Left lung (tissue), 10 donors: ENCODE results near the gene PPIA. TPM values are rescaled to one million over a fixed set of nuclear protein-coding genes. Genes with fewer than 3 reads are reported as not detected.
"Not testable (repeated sequence)": the region's sequence is repeated elsewhere in the genome, so short reads cannot be mapped to it uniquely, and the experiment has no call there.

ENCODE experiments used
- ATAC-seq: fragments of 200-7000 bp; cut with Tn5 transposase; one replicate; pipeline ENCODE4 v1.9.1; 2020; ENCODE audit warnings: moderate library complexity
- DNase-seq, 4 donors: peaks; one replicate each; pipeline ENCODE4 v3.0.0-alpha.2; 2013 to 2020
- H3K27ac ChIP-seq, 2 donors: fragments of 200-600 bp; sonication (generic) in 1 of 2; one replicate each; pipeline versions ENCODE4 v1.5.0 to v1.8.0; 2020 to 2021
- H3K27me3 ChIP-seq, 2 donors: fragments of 200-600 bp; sonication (generic) in 1 of 2; one replicate each; pipeline versions ENCODE4 v1.5.0 to v1.8.0; 2020 to 2021
- H3K36me3 ChIP-seq, 2 donors: fragments of 200-600 bp; sonication (generic) in 1 of 2; one replicate each; pipeline versions ENCODE4 v1.5.0 to v1.8.0; 2020 to 2021
- H3K4me1 ChIP-seq, 2 donors: fragments of 200-600 bp; one replicate each; pipeline ENCODE4 v1.8.0; 2021
- H3K4me3 ChIP-seq, 2 donors: fragments of 200-600 bp; sonication (generic) in 1 of 2; one replicate each; pipeline versions ENCODE4 v1.5.0 to v1.8.0; 2020 to 2021; ENCODE audit warnings: mild to moderate bottlenecking in 1 of 2
- H3K9me3 ChIP-seq, 2 donors: fragments of 200-600 bp; sonication (generic) in 1 of 2; one replicate each; pipeline versions ENCODE4 v1.5.0 to v1.8.0; 2020 to 2021
- CTCF ChIP-seq, 2 donors: fragments of 200-600 bp; sonication (generic) in 1 of 2; IDR thresholded peaks; one replicate each; pipeline versions ENCODE4 v1.5.0 to v1.8.0; 2021; ENCODE audit warnings: antibody characterized with exemption in 2 of 2
- intact Hi-C, 2 donors: fragments of 100-400 bp; cut with DNase I; formaldehyde crosslinking; loops; one replicate each; pipeline versions ENCODE4 v1.11.2 to v1.14.2; 2022
- polyA plus RNA-seq, 6 donors: library from polyadenylated mRNA; unstranded; fragments of 120-200 nt; gene quantifications; one replicate each; pipeline ENCODE4 v1.2.1, GENCODE V29; 2013; ENCODE audit not compliant: insufficient read length in 6 of 6
- total RNA-seq, 2 donors: library from RNA; stranded (reverse); fragmentation: NEBNext Ultra II Directional; extraction: Animal tissue kit (Norgen Biotek cat#: 25700); gene quantifications; one replicate each; pipeline ENCODE4 v1.2.1, GENCODE V29; 2021
- donor health status: DM: no; HTN: yes; CAD: no.
- donor health status: DM: no; HTN: no; CAD: no.

The PPIA gene
- total and polyA plus RNA-seq, 8 donors, result 1,038 to 1,630 (median 1,098) TPM

GRCh38 chr7:44801890-44802289, 5.4 kb downstream of the PPIA start:
- ATAC-seq (no peak), DNase-seq (no peak)
- TF ChIP-seq CTCF (IDR thresholded peaks at IDR 0.05), result no peak
- no peaks in the 10 kb centered on the region for H3K27me3 ChIP-seq
- H3K4me1 ChIP-seq, result peaks cover 12 to 26% of the 10 kb centered on the region in 2 donors
- H3K27ac ChIP-seq, result no peak overlapping the region
- H3K36me3 ChIP-seq, result peaks cover 0 to 66% of the 10 kb centered on the region in 2 donors
- H3K9me3 ChIP-seq, result no peaks in the 10 kb centered on the region
- intact Hi-C loops, result no loop called here
- no peak overlapping the region for H3K4me3 ChIP-seq

GRCh38 chr7:44802418-44803025, 6.0 kb downstream of the PPIA start:
- Histone ChIP-seq H3K4me3 (no peak overlapping the region), H3K27ac (no peak overlapping the region), H3K9me3 (no peaks in the 10 kb centered on the region), H3K36me3 (peaks cover 0 to 66% of the 10 kb centered on the region in 2 donors), H3K4me1 (peaks cover 12 to 25% of the 10 kb centered on the region in 2 donors), H3K27me3 (no peaks in the 10 kb centered on the region)
- no peak for TF ChIP-seq CTCF (IDR thresholded peaks at IDR 0.05)
- intact Hi-C loops, result no loop called here
- ATAC-seq, result no peak
- no peak for DNase-seq

GRCh38 chr7:44803828-44804519, 7.5 kb downstream of the PPIA start:
- H3K27me3 ChIP-seq, ATAC-seq, H3K9me3 ChIP-seq, H3K4me3 ChIP-seq, DNase-seq, H3K27ac ChIP-seq, intact Hi-C loops: not testable (repeated sequence)
- Histone ChIP-seq H3K36me3 (peaks cover 0 to 63% of the 10 kb centered on the region in 2 donors), H3K4me1 (peaks cover under 1 to 11% of the 10 kb centered on the region in 2 donors)

GRCh38 chr7:44805950-44806349, 9.5 kb downstream of the PPIA start:
- Histone ChIP-seq H3K4me1 (no peaks in the 10 kb centered on the region), H3K27me3 (no peaks in the 10 kb centered on the region), H3K4me3 (no peak overlapping the region), H3K9me3 (no peaks in the 10 kb centered on the region), H3K36me3 (peaks cover 0 to 43% of the 10 kb centered on the region in 2 donors), H3K27ac (no peak overlapping the region)
- intact Hi-C loops, result no loop called here
- TF ChIP-seq CTCF (IDR thresholded peaks at IDR 0.05), result no peak
- DNase-seq, result no peak
- ATAC-seq, result no peak

- Histone ChIP-seq H3K27ac (no peak overlapping the region), H3K4me1 (no peaks in the 10 kb centered on the region), H3K27me3 (no peaks in the 10 kb centered on the region), H3K4me3 (no peak overlapping the region), H3K9me3 (no peaks in the 10 kb centered on the region), H3K36me3 (peaks cover 0 to 13% of the 10 kb centered on the region in 2 donors)
- DNase-seq, result no peak
- no peak for TF ChIP-seq CTCF (IDR thresholded peaks at IDR 0.05)
- ATAC-seq, result no peak
- intact Hi-C loops, result no loop called here
These were observed 12.5 kb downstream of the PPIA start for GRCh38 chr7:44808914-44809393.
